GM23338 (cell line): Measurements from ENCODE around the gene RAB4A. TPM values are rescaled to one million over a fixed set of nuclear protein-coding genes. Genes with fewer than 3 reads are reported as not detected.

Experiments used
- CREB1 ChIP-seq: fragments of 250-450 bp; sonication (Bioruptor Pico); IDR thresholded peaks from 2 replicates; pipeline ENCODE4 v1.5.0; 2020; ENCODE audit warnings: low read depth, mild to moderate bottlenecking, moderate library complexity
- EZH2 ChIP-seq: fragments of 200-600 bp; sonication (generic); IDR thresholded peaks from one replicate; pipeline ENCODE4 v1.8.0; 2017; ENCODE audit warnings: antibody characterized with exemption, mild to moderate bottlenecking, low read depth; ENCODE audit not compliant: unreplicated experiment
- EZH2phosphoT487 ChIP-seq: fragments of 200-600 bp; sonication (generic); IDR thresholded peaks from one replicate; pipeline ENCODE4 v1.8.1; 2018; ENCODE audit warnings: antibody characterized with exemption; ENCODE audit not compliant: unreplicated experiment
- REST ChIP-seq: IDR thresholded peaks from one replicate; pipeline ENCODE4 v1.6.1; 2018; ENCODE audit warnings: antibody characterized with exemption; ENCODE audit not compliant: unreplicated experiment
- STAT1 ChIP-seq: IDR thresholded peaks from one replicate; pipeline ENCODE4 v1.6.1; 2016; ENCODE audit warnings: antibody characterized with exemption; ENCODE audit not compliant: unreplicated experiment
- ZNF114 ChIP-seq: fragments of 250-450 bp; sonication (Bioruptor Pico); IDR thresholded peaks from 2 replicates; pipeline ENCODE4 v1.5.0; 2020; ENCODE audit warnings: mild to moderate bottlenecking, moderate library complexity
- ZNF331 ChIP-seq: fragments of 250-450 bp; sonication (Bioruptor Pico); IDR thresholded peaks from 2 replicates; pipeline ENCODE4 v1.5.0; 2020; ENCODE audit warnings: low read depth, mild to moderate bottlenecking, moderate library complexity
- ZNF462 ChIP-seq: fragments of 250-450 bp; sonication (Bioruptor Pico); IDR thresholded peaks from 2 replicates; pipeline ENCODE4 v1.5.0; 2020; ENCODE audit warnings: mild to moderate bottlenecking, moderate library complexity
- polyA plus RNA-seq: library from polyadenylated mRNA; unstranded; fragments of >200 nt; fragmentation: Nextera tagmentation; extraction: Ambion mirVana; gene quantifications from 2 replicates; pipeline ENCODE4 v1.2.1, GENCODE V29; 2016
- total RNA-seq: library from RNA; depleted of rRNA; stranded (reverse); fragments of >200 nt; shearing (Covaris generic); gene quantifications from 2 replicates; pipeline ENCODE4 v1.2.3, GENCODE V29; 2014

The RAB4A gene
- total and polyA plus RNA-seq, 2 experiments from 2014 or later = 37.5 to 50.8 TPM

- no peak for TF ChIP-seq ZNF462
- TF ChIP-seq EZH2phosphoT487 = no peak
- no peak for TF ChIP-seq EZH2
- no peak for TF ChIP-seq CREB1 (CRISPR knock-in tag)
- no peak for TF ChIP-seq ZNF114
- no peak for TF ChIP-seq ZNF331 (CRISPR knock-in tag)
- TF ChIP-seq STAT1 = no peak
- TF ChIP-seq REST = no peak
Measured at GRCh38 chr1:229296541-229296941, 25.6 kb downstream of the RAB4A start (continued).
